GM11168 (cell line): ENCODE measurements around the gene KRTAP15-1.

Source experiments
- in situ Hi-C: fragments of 300-500 bp; cut with MboI; formaldehyde crosslinking; loops from one replicate; pipeline ENCODE4 v1.12.0; 2022; ENCODE audit warnings: low sequenced_read_pairs; ENCODE audit not compliant: unreplicated experiment

The KRTAP15-1 gene

DNA sequence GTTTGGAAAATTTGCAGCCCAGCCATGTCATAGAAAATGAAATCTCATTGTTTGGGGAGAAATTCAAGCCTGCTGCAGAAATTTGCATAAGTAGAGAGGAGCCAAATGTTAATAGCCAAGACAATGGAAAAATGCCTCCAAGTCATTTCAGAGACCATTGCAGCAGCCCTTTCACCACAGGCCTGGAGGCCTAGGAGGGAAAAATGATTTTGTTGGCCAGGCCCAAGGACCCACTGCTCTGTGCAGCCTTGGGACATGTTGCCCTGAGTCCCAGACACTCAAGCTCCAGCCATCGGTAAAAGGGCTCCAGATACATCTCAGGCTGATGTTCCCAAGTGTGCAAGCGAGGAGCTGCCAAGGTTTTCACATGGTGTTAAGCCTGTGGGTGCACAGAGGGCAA is 46.1 kb downstream of the KRTAP15-1 start:
- in situ Hi-C loops: no loop called here

DNA sequence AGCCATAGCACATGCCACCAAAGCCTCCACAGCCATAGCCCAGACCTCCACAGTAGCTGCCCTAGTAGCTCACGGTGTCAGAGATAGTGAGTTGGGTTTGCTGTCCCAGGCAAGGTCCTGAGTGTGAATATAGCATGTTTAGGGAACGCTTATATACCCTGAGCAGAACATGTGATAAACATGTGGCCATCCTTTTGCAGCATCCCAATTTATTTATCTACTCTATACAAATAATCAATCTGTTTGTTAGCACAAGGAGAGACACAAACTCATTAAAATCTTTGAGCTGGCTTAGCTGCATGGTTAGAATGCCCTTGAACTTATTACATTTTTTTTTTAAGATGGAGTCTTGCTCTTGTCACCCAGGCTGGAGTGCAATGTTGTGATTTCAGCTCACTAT is 47.3 kb downstream of the KRTAP15-1 start, which contains the start of gene KRTAP19-2:
KRTAP19-2 (minus strand) TSS at position 101 of the 400 bp plus-strand sequence; CDS start at position 13, 88 bp downstream.
- in situ Hi-C loops: no loop called here
